Keratinocyte (primary cell): ENCODE data around the gene CAND1.

Source experiments
- EZH2 ChIP-seq: IDR thresholded peaks from one replicate; pipeline ENCODE4 v1.6.1; 2012; ENCODE audit warnings: inconsistent platforms, mild to moderate bottlenecking, low read length, moderate library complexity
- TF ChIP-seq, protein P1 (sequence below), 3 experiments: IDR thresholded peaks in 1 of 3; conservative IDR thresholded peaks in 1 of 3; optimal IDR thresholded peaks in 1 of 3; 2 replicates in 2 of 3; 3 replicates in 1 of 3; pipeline versions ENCODE3 to v1.5.1; 2011; ENCODE audit warnings: low read length in 3 of 3, mild to moderate bottlenecking in 3 of 3, moderate library complexity in 2 of 3, control low read depth in 1 of 3, inconsistent platforms in 1 of 3; ENCODE audit not compliant: insufficient read depth in 2 of 3; ENCODE audit errors: extremely low read depth in 1 of 3

DNA sequence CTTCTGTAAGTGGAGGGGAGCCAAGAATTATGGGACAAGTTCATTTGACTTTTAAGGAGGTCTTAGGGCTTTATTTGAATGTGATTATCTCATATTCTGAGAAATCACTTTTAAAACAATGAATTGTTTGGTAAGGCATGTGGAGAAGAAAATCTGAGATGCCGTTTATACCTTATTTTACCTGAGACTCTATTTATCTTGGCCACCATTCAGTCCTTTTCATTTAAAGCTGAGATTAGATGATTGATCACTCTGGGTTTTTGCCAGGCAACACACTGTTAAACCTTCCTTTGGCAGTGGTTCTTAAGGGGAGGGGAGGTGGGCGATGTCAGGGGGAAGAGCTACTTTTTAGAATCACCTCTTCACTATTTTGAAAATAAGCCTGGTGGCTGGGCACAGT is 11.4 kb downstream of the CAND1 start:
- TF ChIP-seq, protein P1, sequence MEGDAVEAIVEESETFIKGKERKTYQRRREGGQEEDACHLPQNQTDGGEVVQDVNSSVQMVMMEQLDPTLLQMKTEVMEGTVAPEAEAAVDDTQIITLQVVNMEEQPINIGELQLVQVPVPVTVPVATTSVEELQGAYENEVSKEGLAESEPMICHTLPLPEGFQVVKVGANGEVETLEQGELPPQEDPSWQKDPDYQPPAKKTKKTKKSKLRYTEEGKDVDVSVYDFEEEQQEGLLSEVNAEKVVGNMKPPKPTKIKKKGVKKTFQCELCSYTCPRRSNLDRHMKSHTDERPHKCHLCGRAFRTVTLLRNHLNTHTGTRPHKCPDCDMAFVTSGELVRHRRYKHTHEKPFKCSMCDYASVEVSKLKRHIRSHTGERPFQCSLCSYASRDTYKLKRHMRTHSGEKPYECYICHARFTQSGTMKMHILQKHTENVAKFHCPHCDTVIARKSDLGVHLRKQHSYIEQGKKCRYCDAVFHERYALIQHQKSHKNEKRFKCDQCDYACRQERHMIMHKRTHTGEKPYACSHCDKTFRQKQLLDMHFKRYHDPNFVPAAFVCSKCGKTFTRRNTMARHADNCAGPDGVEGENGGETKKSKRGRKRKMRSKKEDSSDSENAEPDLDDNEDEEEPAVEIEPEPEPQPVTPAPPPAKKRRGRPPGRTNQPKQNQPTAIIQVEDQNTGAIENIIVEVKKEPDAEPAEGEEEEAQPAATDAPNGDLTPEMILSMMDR (optimal IDR thresholded peaks at IDR 0.05 in 1 of 3, IDR thresholded peaks at IDR 0.05 in 1 of 3, conservative IDR thresholded peaks at IDR 0.05 in 1 of 3; ENCODE audit: extremely low read depth in 1 of 3, insufficient read depth in 2 of 3, low read length in 3 of 3) = no peak
- no peak for TF ChIP-seq EZH2
